ENCODE results near the gene SHISA7. TPM values are rescaled to one million over a fixed set of nuclear protein-coding genes. Genes with fewer than 3 reads are reported as not detected.

The SHISA7 gene
- total and polyA plus RNA-seq, 2 experiments from 2014 or later, result not detected

- no peak for DNase-seq (ENCODE audit: low read depth in 1 of 2, low spot score in 1 of 2)
- no peak overlapping the region for H3K4me3 ChIP-seq
Observed at GRCh38 chr19:55482967-55483705, 40.0 kb upstream of the SHISA7 start.

GRCh38 chr19:55482156-55482961, 39.3 kb upstream of the SHISA7 start:
- Histone ChIP-seq H3K4me3 (no peak overlapping the region), H3K4me1 (ENCODE audit: low read depth) (peaks cover 14% of the 10 kb centered on the region), H3K27ac (no peak overlapping the region), H3K36me3 (peaks cover 2% of the 10 kb centered on the region), H3K27me3 (no peaks in the 10 kb centered on the region), H3K9me3 (ENCODE audit: low read depth) (no peaks in the 10 kb centered on the region)
- no peak for DNase-seq (ENCODE audit: low read depth in 1 of 2, low spot score in 1 of 2)
- no peak for TF ChIP-seq CTCF (IDR thresholded peaks at IDR 0.05; ENCODE audit: low read depth, low read length)

More at GRCh38 chr19:55482967-55483705, 40.0 kb upstream of the SHISA7 start:
- peaks cover 19% of the 10 kb centered on the region for H3K4me1 ChIP-seq (ENCODE audit: low read depth)
- H3K36me3 ChIP-seq, result peaks cover 2% of the 10 kb centered on the region
- no peaks in the 10 kb centered on the region for H3K27me3 ChIP-seq
- H3K27ac ChIP-seq, result no peak overlapping the region
- H3K9me3 ChIP-seq (ENCODE audit: low read depth), result no peaks in the 10 kb centered on the region
- TF ChIP-seq CTCF (IDR thresholded peaks at IDR 0.05; ENCODE audit: low read depth, low read length), result no peak

- H3K36me3 ChIP-seq, result peaks cover 2% of the 10 kb centered on the region
- no peak for DNase-seq (ENCODE audit: low read depth in 1 of 2, low spot score in 1 of 2)
- H3K4me3 ChIP-seq, result no peak overlapping the region
- no peak overlapping the region for H3K27ac ChIP-seq
- H3K9me3 ChIP-seq (ENCODE audit: low read depth), result no peaks in the 10 kb centered on the region
- TF ChIP-seq CTCF (IDR thresholded peaks at IDR 0.05; ENCODE audit: low read depth, low read length), result no peak
- peaks cover 8% of the 10 kb centered on the region for H3K4me1 ChIP-seq (ENCODE audit: low read depth)
- H3K27me3 ChIP-seq, result no peaks in the 10 kb centered on the region
Observed at GRCh38 chr19:55481794-55482155, 38.7 kb upstream of the SHISA7 start.

GRCh38 chr19:55481148-55481793, 38.2 kb upstream of the SHISA7 start:
- H3K9me3 ChIP-seq (ENCODE audit: low read depth), result no peaks in the 10 kb centered on the region
- H3K36me3 ChIP-seq, result peaks cover 2% of the 10 kb centered on the region
- no peak for DNase-seq (ENCODE audit: low read depth in 1 of 2, low spot score in 1 of 2)
- no peak overlapping the region for H3K4me3 ChIP-seq
- no peak for TF ChIP-seq CTCF (IDR thresholded peaks at IDR 0.05; ENCODE audit: low read depth, low read length)
- no peaks in the 10 kb centered on the region for H3K27me3 ChIP-seq
- H3K4me1 ChIP-seq (ENCODE audit: low read depth), result peaks cover 3% of the 10 kb centered on the region
- H3K27ac ChIP-seq, result no peak overlapping the region

GRCh38 chr19:55479451-55480230, 36.5 kb upstream of the SHISA7 start:
- H3K36me3 ChIP-seq, result peaks cover 2% of the 10 kb centered on the region
- H3K9me3 ChIP-seq (ENCODE audit: low read depth), result no peaks in the 10 kb centered on the region
- no peak overlapping the region for H3K4me3 ChIP-seq
- no peaks in the 10 kb centered on the region for H3K27me3 ChIP-seq
- peak overlapping the region; percentile 60 for H3K27ac ChIP-seq
- TF ChIP-seq CTCF (IDR thresholded peaks at IDR 0.05; ENCODE audit: low read depth, low read length), result no peak
- peaks cover 3% of the 10 kb centered on the region for H3K4me1 ChIP-seq (ENCODE audit: low read depth)
- no peak for DNase-seq (ENCODE audit: low read depth in 1 of 2, low spot score in 1 of 2)
